Measurements from ENCODE around the gene LARP4.
"Not testable (repeated sequence)": the region's sequence is repeated elsewhere in the genome, so short reads cannot be mapped to it uniquely, and the experiment has no call there.

Gene LARP4

GRCh38 chr12:50400638-50401499 lies at the start of gene LARP4:
TSS of gene LARP4 (plus strand) at chr12:50400885. CDS start at chr12:50401011, 126 bp downstream.
- DNase-seq (ENCODE audit: low spot score) = peak; percentile 93

DNA sequence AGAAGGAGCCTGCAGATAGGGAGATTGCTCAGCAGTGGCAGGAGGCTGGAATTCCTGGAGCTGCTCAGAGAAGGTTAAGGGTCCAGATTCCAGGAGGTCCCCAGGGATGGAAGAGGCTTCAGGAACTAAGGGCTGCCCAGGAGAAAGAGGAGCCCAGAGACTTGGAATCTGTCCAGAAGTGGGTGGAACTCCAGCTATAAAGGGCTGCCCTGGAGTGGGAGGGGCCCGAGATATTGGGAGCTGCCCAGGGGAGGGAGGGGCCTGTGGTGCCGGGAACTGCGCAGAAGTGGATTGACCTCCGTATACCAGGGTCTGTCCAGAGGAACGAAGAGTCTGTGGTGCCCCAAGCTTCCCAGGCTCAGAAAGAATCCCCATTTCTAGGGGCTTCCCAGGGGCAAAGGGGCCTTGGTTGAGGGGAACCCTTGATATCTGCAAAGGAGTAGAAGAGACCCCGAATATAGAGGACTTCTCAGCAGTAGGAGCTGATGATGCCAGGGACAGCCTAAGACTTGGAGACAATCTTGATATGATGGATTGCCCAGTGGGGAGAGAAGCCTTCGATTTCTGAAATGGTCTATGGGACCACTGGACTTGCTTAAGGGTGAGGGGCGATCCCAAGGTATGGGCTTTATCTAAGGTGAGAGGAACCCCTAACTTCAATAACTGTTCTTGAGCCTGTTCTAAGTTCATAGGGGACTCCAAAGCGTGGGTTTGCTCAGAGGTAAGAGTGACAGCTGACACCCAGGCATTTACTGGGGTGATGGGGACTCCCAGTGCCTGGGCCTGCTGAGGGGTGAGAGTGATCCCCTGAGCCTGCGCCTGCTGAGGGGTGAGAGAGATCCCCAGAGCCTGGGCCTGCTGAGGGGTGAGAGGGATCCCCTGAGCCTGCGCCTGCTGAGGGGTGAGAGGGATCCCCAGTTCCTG lies 49.3 kb upstream of the LARP4 start:
- DNase-seq (ENCODE audit: low spot score) = no peak

DNA sequence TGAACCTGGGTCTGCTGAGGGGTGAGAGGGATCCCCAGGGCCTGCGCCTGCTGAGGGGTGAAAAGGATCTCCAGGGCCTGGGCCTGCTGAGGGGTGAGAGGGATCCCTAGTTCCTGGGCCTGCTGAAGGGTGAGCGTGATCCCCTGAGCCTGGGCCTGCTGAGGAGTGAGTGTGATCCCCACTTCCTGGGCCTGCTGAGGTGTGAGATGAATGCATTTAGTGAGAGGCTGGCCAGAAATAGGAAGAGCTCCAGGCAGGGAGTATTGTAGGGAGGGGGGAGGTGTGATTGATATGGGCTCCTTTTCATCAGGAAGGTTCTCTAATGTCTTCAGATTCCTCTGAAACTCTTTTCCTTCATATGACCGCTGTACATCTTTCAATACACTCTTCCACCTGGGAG lies 47.3 kb upstream of the LARP4 start:
- no peak for DNase-seq (ENCODE audit: low spot score)

- DNase-seq (ENCODE audit: low spot score) = no peak
Measured at GRCh38 chr12:50353869-50354593, 46.7 kb upstream of the LARP4 start.

DNA sequence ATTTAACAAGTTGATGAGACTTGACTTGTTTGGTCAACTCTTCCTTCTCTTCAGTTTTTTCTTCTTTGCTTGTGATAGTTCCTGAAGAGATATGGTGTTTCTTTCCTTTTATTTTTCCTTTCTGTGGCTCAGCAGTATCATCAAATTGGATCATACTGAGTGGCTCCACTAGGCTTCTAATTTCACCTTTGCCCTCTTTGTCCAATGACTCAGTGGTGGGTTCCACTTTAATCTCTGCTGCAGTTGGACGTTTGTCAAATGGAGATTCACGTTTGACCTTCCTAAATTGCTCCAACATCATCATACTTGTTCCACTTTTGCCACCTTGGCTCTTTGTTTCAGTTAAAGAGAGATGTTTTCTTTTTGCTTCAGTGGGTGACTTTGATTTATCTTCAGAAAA lies 45.8 kb upstream of the LARP4 start:
- no peak for DNase-seq (ENCODE audit: low spot score)

- DNase-seq (ENCODE audit: low spot score) = no peak
Measured at GRCh38 chr12:50355365-50355764, 45.3 kb upstream of the LARP4 start.

DNA sequence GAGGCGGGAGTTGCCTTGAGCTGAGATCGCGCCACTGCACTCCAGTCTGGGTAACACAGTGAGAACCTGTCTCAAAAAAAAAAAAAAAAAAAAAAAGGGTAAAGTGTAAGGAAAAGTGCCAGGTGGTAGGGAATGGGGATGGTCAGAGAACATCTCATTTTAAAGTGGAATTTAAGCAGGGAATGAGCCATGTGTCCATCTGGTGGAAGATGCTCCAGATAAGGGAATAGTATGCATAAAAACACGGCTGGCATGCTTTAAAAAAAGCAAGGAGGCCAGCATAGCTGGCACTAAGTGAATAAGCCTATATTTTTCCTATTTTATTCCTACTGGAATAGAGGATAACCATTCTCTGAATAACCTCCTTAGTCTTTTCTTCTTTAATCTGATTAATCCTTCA lies 38.0 kb upstream of the LARP4 start:
- no peak for DNase-seq (ENCODE audit: low spot score)

DNA sequence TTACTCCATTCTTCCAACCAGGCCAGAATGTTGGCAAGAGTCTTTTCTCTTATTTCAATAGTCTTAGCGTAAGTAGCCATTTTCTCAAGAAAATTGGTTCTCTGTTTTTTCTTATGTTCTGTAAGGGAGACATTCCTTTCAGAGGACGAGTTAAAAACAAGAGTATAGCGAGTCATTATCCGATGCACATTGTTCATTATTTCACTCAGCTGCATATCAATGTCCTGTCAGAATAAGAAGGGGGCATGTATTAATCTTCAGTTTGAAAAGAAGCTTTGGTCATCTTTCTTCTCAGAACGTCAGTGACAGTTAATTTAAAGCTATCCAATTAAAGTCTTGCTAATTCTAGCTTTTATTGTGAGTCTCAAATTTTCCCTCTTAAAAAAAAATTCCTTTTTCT lies 37.5 kb upstream of the LARP4 start:
- no peak for DNase-seq (ENCODE audit: low spot score)

- DNase-seq (ENCODE audit: low spot score) = no peak
Measured at GRCh38 chr12:50365709-50366406, 34.8 kb upstream of the LARP4 start.

GRCh38 chr12:50370672-50371071 lies 30.0 kb upstream of the LARP4 start:
- DNase-seq (ENCODE audit: low spot score) = not testable (repeated sequence)

DNA sequence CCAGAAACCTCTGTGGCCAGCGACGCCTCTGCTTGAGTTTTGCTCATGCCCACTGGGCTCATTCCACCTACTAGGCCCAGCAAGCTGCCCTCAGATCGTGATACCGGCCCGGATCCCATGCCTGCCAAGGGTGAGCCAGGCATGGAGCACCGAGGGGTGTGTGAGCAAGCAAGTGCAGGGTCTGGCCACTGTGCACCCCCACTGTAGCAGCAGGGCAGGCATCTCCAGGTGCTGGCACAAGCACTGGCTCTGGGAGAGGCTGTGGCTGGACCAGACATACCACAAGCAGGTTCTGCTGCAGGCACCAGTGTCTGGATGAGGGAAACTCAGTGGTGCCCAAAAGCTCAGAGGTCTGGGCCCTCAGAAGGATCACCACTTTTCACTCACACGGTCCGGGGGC lies 24.9 kb upstream of the LARP4 start:
- no peak for DNase-seq (ENCODE audit: low spot score)

- no peak for DNase-seq (ENCODE audit: low spot score)
Measured at GRCh38 chr12:50380761-50381325, 19.8 kb upstream of the LARP4 start.

DNA sequence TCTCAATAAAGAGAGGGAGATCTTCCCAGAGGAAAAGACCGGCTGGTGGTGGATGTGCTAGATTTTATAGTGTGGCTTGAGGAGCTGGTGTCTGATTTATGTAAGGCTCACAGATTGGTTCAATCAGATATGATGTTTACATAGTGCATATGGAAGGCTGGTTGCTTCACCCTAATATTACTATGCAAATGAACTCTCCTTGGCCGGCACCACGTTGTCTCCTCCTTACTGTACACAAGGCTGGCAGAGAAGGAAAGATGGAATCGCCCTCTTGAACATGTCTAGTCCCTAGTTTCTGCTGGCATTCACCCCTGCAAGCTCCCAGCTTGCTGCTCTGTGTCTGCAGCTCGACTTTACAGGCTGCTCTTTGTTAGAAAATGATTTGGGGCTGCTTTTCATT lies 13.2 kb upstream of the LARP4 start:
- no peak for DNase-seq (ENCODE audit: low spot score)

DNA sequence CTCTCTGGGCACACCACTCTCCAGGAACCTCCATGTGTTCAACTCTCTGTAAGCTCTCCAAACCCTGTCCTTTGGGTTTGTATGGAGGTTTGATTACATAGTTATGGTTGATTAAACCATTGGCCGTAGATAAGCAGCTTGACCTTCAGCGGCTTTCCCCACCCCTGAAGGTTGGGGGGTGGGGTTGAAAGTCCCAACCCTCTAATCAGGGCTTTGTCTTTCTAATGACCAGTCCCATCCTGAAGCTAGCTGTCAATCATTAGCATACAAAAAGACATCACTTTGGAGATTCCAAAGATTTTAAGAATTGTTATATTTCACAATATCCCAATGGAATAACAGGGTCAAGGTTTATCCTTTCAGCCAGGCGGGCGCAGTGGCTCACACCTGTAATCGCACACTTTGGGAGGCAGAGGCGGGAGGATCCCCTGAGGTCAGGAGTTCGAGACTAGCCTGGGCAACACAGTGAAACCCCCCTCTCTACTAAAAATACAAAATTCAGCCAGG lies 12.7 kb upstream of the LARP4 start:
- DNase-seq (ENCODE audit: low spot score) = no peak

DNA sequence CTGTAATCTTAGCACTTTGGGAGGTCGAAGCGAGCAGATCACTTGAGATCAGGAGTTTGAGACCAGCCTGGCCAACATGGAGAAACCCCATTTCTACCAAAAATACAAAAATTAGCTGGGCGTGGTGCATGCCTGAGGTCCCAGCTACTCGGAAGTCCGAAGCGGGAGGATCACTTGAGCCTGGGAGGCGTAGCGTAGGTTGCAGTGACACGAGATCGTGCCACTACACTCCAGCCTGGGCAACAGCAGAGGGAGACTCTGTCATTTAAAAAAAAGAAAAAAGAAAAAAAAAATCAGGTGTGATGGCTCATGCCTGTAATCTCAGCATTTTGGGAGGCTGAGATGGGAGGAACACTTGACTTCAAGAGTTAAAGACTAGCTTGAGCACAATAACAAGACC lies 11.9 kb upstream of the LARP4 start:
- DNase-seq (ENCODE audit: low spot score) = not testable (repeated sequence)

- DNase-seq (ENCODE audit: low spot score) = no peak
Measured at GRCh38 chr12:50390316-50390741, 10.4 kb upstream of the LARP4 start.

- no peak for DNase-seq (ENCODE audit: low spot score)
Measured at GRCh38 chr12:50394469-50395029, 6.1 kb upstream of the LARP4 start.

DNA sequence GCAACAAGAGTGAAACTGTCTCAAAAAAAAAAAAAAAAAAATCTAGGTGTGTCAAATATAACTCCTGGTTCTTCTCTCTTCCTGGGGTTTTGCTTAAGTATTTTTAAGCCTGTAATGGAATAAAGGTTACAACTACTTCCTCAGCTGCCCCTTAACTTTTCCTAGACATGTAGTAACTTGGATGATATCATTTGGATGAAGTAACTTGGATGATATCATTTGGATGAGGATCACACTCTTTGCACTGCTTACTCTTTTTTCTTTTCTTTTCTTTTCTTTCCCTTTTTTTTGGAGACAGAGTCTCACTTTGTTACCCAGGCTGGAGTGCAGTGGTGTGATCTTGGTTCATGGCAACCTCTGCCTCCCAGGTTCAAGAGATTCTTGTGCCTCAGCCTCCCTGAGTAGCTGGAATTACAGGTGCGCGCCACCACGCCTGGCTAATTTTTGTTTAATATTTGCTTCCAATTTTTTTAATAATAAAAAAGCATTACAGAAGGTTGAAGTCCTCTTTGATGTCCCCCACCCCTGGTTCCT lies 3.5 kb upstream of the LARP4 start:
- DNase-seq (ENCODE audit: low spot score) = no peak

GRCh38 chr12:50398931-50399330 lies 1.8 kb upstream of the LARP4 start:
- DNase-seq (ENCODE audit: low spot score) = no peak

DNA sequence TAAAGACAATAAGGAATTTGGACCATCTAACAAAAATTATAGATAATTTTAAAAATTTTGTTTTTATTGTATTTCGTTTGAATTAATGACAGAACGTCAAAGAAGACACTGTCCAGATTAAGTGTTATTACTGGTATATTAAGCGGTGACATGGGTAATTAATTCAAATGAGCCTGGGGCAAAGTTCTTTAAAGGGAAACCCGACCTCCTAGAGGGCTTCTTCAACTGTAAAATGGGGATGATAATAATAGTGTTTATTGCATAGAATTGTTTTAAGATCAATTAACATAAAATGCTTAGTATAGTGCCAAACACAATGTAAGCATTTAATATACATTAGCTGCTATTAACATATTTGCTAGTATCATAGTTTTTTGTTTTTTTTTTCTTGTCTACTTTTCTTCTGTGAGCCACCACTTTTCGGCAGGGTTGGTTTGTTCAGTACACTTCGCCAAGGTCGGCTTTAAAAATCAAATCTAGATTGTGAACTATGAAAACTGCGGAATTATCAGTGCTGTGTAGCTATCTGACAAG lies 514 bp upstream of the LARP4 start:
- DNase-seq (ENCODE audit: low spot score) = no peak
